Measurements from ENCODE around the gene IP6K1. TPM values are rescaled to one million over a fixed set of nuclear protein-coding genes. Genes with fewer than 3 reads are reported as not detected.

The IP6K1 gene
- total and polyA plus RNA-seq, 2 donors (not counting 1 experiment from before 2014, with no cell fraction given), result 27.8 to 77.8 TPM

GRCh38 chr3:49720855-49721595 is 65.3 kb downstream of the IP6K1 start:
- peak; percentile 33 for DNase-seq
- peak overlapping the region; percentile 81 for H3K27ac Mint-ChIP-seq

More at GRCh38 chr3:49720855-49721595, 65.3 kb downstream of the IP6K1 start:
- CTCF ChIA-PET, result interaction anchor here (1.1 to 3.2 kb wide), 2 partner anchors 20 to 118 kb away, joined by 3 to 22 read pairs; no protein-coding TSS in a partner anchor
- no peak for ATAC-seq (ENCODE audit: low read depth)
- TF ChIP-seq EZH2 (IDR thresholded peaks at IDR 0.05; ENCODE audit: borderline replicate concordance, insufficient read depth, low read depth, low read length, poor library complexity, severe bottlenecking) (no peak), CTCF (IDR thresholded peaks at IDR 0.05) (no peak)
- intact Hi-C loops (cut with micrococcal nuclease), result no loop called here
- Histone ChIP-seq H4K20me1 (ENCODE audit: control insufficient read depth, insufficient read depth, low read length, poor library complexity, severe bottlenecking) (no peaks in the 10 kb centered on the region), H3K4me1 (ENCODE audit: control insufficient read depth in 2 of 2, insufficient read depth in 2 of 2, low read length in 2 of 2) (peaks cover 27 to 48% of the 10 kb centered on the region in 2 donors), H3K4me2 (replicated peaks; ENCODE audit: low read depth, low read length, poor library complexity, severe bottlenecking) (no peak overlapping the region), H3K79me2 (ENCODE audit: control insufficient read depth, insufficient read depth, low read length) (peaks cover 4% of the 10 kb centered on the region), H3K27me3 (replicated peaks in 1 of 4; ENCODE audit: control extremely low read depth in 1 of 4, control insufficient read depth in 3 of 4, insufficient read depth in 4 of 4, low read length in 3 of 4) (no peaks in the 10 kb centered on the region), H3K27ac (ENCODE audit: low read length in 2 of 2) (no peak overlapping the region), H3K9me3 (ENCODE audit: control extremely low read depth in 1 of 3, control insufficient read depth in 2 of 3, insufficient read depth in 1 of 3, low read length in 2 of 3) (no peaks in the 10 kb centered on the region), H3K9ac (ENCODE audit: low read length) (no peak overlapping the region), H2AFZ (ENCODE audit: insufficient read depth, low read depth, low read length, poor library complexity, severe bottlenecking) (no peak overlapping the region), H3K36me3 (replicated peaks in 1 of 2; ENCODE audit: control extremely low read depth in 1 of 2, control insufficient read depth in 1 of 2, extremely low read depth in 1 of 2, insufficient read depth in 2 of 2, low read length in 1 of 2) (peaks cover 0 to 28% of the 10 kb centered on the region in 2 experiments), H3K4me3 (ENCODE audit: control extremely low read depth in 1 of 5, extremely low read depth in 1 of 5, insufficient read depth in 1 of 5, low read depth in 2 of 5, low read length in 4 of 5) (no peak overlapping the region)
- POLR2A ChIA-PET, result interaction anchor here (0.6 to 3.0 kb wide), 2 partner anchors 82 to 714 kb away, joined by 4 to 9 read pairs; partner anchors contain the start of gene INKA1
- Mint-ChIP-seq H3K27me3 (no peaks in the 10 kb centered on the region), H3K4me3 (peak overlapping the region; percentile 54), H3K4me1 (peaks cover 52% of the 10 kb centered on the region), H3K9me3 (ENCODE audit: insufficient read depth) (no peaks in the 10 kb centered on the region)
- WGBS (ENCODE audit: insufficient coverage), result 92% methylated on average over 4 of the region's 4 CpGs
